T-cell (primary cell): Measurements from ENCODE around the gene ALCAM. TPM values are rescaled to one million over a fixed set of nuclear protein-coding genes. Genes with fewer than 3 reads are reported as not detected.

Experiments used
- ATAC-seq, 4 experiments: fragments of 200-7000 bp in 3 of 4; fragments of 150-1000 bp in 1 of 4; cut with Tn5 transposase; replicated peaks in 1 of 4; 1 replicate in 3 of 4; 2 replicates in 1 of 4; pipeline ENCODE4 v1.10.0; 2021; ENCODE audit warnings: moderate library complexity in 3 of 4, mild to moderate bottlenecking in 2 of 4, moderate number of reproducible peaks in 1 of 4
- CTCF ChIA-PET, 2 donors: fragments of 300-600 bp; sonication (Branson Sonifier 250); formaldehyde crosslinking; loops; one replicate each; lab custom pipeline; 2022; ENCODE audit warnings: antibody characterized with exemption in 2 of 2; lab: Charles Lee
- POLR2A ChIA-PET, 2 donors: fragments of 300-600 bp; sonication (Branson Sonifier 250); formaldehyde crosslinking; loops; one replicate each; lab custom pipeline; 2022; ENCODE audit warnings: antibody characterized with exemption in 2 of 2; lab: Charles Lee
- DNase-seq, 35 experiments: peaks; one replicate each; pipeline versions ENCODE4 v3.0.0 to v3.0.0-alpha.2; 2013 to 2023
- H3K27ac ChIP-seq: one replicate; pipeline ENCODE4 v1.5.1; 2013; ENCODE audit warnings: low read length
- H3K27me3 ChIP-seq, 2 experiments: replicated peaks in 1 of 2; 1 replicate in 1 of 2; 2 replicates in 1 of 2; pipeline versions ENCODE4 v1.6.1 to v1.7.0; 2013; ENCODE audit warnings: low read length in 1 of 2, mixed read lengths in 1 of 2; ENCODE audit not compliant: control insufficient read depth in 2 of 2, insufficient read depth in 2 of 2; ENCODE audit errors: extremely low read depth in 1 of 2
- H3K36me3 ChIP-seq, 2 donors: 1 replicate in 1 of 2; 2 replicates in 1 of 2; pipeline versions ENCODE4 v1.6.1 to v1.7.0; 2013; ENCODE audit warnings: low read length in 1 of 2; ENCODE audit not compliant: control insufficient read depth in 2 of 2, insufficient read depth in 1 of 2; ENCODE audit errors: extremely low read depth in 1 of 2
- H3K4me1 ChIP-seq, 2 experiments: 1 replicate in 1 of 2; 2 replicates in 1 of 2; pipeline versions ENCODE4 v1.6.1 to v1.7.0; 2013; ENCODE audit warnings: low read length in 2 of 2, mixed read lengths in 1 of 2; ENCODE audit not compliant: insufficient read depth in 2 of 2, control insufficient read depth in 1 of 2; ENCODE audit errors: extremely low read depth in 1 of 2
- H3K4me3 ChIP-seq, 2 donors: 1 replicate in 1 of 2; 2 replicates in 1 of 2; pipeline versions ENCODE4 v1.5.1 to v1.7.0; 2013; ENCODE audit warnings: mild to moderate bottlenecking in 2 of 2, low read length in 1 of 2, moderate library complexity in 1 of 2; ENCODE audit not compliant: control insufficient read depth in 1 of 2; ENCODE audit errors: extremely low read depth in 1 of 2
- H3K9me3 ChIP-seq: 2 replicates; pipeline ENCODE4 v1.7.0; 2013
- H3K27ac Mint-ChIP-seq, 2 donors: one replicate each; pipeline ENCODE4 v1.8.0; 2020 to 2021; ENCODE audit warnings: mild to moderate bottlenecking in 2 of 2, mixed read lengths in 2 of 2
- H3K27me3 Mint-ChIP-seq, 2 donors: one replicate each; pipeline ENCODE4 v1.8.0; 2021 to 2022; ENCODE audit warnings: mixed read lengths in 2 of 2
- H3K36me3 Mint-ChIP-seq: one replicate; pipeline ENCODE4 v1.8.0; 2021; ENCODE audit warnings: mixed read lengths
- H3K4me1 Mint-ChIP-seq, 3 donors: one replicate each; pipeline ENCODE4 v1.8.0; 2020 to 2022; ENCODE audit warnings: mixed read lengths in 3 of 3, mild to moderate bottlenecking in 1 of 3
- H3K4me3 Mint-ChIP-seq, 3 donors: one replicate each; pipeline ENCODE4 v1.8.0; 2020 to 2022; ENCODE audit warnings: mild to moderate bottlenecking in 3 of 3, mixed read lengths in 3 of 3, moderate library complexity in 3 of 3
- H3K9me3 Mint-ChIP-seq, 3 donors: one replicate each; pipeline ENCODE4 v1.8.0; 2020 to 2022; ENCODE audit warnings: mixed read lengths in 3 of 3
- WGBS: methylation state at CpG from one replicate; pipeline ENCODE4 v1.1.5; 2013; ENCODE audit warnings: missing lambda C conversion rate; ENCODE audit not compliant: insufficient coverage; 5-methylcytosine and 5-hydroxymethylcytosine counted together
- total RNA-seq, 35 experiments: library from RNA in 6 of 35; stranded (reverse) in 6 of 35; fragments of 120-200 nt in 1 of 35; gene quantifications; one replicate each; pipeline versions ENCODE4 v1.2.1 to v1.2.4 and lab custom pipeline; 2013 to 2026

The ALCAM gene
- total RNA-seq, 5 donors from 2014 or later (not counting 1 experiment from before 2014, with no cell fraction given), result 3.4 to 6.2 (median 4.6) TPM

DNA sequence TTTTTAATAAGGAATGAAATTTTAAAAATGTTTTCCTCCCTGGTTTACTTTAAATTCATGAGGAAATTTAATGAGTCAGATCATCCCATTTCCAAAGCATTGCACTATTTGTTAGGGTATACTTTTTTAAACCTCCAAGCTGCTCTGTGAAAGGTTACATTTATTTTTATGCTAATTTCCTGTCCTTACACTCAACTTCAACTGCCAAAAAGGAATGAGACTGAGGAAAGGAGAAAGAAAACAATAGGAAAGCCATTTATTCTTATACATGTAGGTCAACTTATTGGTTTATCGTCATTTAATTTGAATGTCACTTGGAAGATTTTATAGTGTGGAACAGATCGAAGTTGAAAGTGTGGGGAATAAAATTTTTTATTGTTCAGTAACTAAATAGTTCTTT, 104.1 kb downstream of the ALCAM start:
- H3K27ac ChIP-seq, result no peak overlapping the region
- Mint-ChIP-seq H3K9me3 (no peaks in the 10 kb centered on the region), H3K4me1 (no peaks in the 10 kb centered on the region), H3K4me3 (no peak overlapping the region), H3K27me3 (no peaks in the 10 kb centered on the region), H3K36me3 (no peaks in the 10 kb centered on the region), H3K27ac (no peak overlapping the region)
- CTCF ChIA-PET, result no interaction called here
- no peaks in the 10 kb centered on the region for H3K36me3 ChIP-seq
- POLR2A ChIA-PET, result no interaction called here
- DNase-seq (no peak), ATAC-seq (no peak)
- no peaks in the 10 kb centered on the region for H3K9me3 ChIP-seq
- WGBS, result no CpG with 5 or more reads among the region's 2 CpGs
- H3K4me3 ChIP-seq, result no peak overlapping the region
- H3K4me1 ChIP-seq, result no peaks in the 10 kb centered on the region
- H3K27me3 ChIP-seq, result no peaks in the 10 kb centered on the region

DNA sequence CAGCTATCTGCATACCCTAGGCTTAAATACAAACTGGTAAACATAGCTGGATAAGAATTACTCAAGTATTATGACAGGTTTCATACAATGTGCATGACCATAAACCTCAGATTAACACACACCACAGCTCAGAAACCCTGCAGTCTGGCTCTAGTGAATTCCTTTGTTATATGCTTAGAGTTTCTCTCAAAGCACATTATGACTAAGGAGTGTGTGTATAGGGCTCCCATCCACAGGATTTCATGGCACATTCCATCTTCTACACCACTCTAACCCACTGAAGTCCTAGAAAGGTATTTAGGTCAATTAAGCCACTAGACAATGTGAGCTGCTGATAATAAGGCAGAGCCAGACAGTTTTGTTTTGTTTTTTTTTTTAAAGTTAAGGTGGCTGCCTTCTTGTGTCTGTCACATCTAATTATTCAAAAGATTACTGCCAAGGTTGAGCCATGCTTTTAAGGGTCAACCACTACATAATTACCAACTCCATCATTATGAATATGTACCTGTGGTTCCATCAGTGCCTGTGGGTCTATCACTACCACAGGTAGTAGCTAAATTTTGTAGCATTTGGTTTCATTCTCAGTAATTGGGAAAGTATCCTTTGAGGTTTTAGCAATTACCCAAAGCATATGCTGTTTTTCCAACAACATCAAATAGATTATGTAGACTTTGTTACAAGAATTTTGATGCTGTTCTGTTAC, 107.0 kb downstream of the ALCAM start:
- H3K36me3 Mint-ChIP-seq, result peaks cover 3% of the 10 kb centered on the region
- POLR2A ChIA-PET, result no interaction called here

DNA sequence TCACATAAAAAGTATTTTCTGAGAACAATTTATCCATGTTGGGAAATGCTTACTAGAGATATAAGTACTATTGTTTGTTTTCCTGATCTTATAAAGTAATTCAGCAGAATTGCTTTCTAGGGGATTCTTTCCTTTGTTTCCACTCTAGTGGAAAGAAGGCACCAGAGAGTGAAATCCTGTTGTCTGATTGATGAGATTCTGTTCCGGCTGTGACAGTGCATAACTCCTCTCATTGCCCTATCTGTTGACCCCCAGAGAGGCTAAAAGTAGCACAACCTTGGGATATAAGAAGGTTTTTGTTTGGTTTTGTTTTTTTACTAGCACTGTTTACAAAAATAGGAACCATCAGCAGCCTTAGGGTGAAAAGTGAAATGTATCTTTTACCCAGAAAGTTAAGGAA, 114.1 kb downstream of the ALCAM start:
- CTCF ChIA-PET, result no interaction called here
- WGBS, result no CpG with 5 or more reads among the region's 1 CpG

More for the DNA sequence above, 107.0 kb downstream of the ALCAM start:
- ATAC-seq, result no peak
- Mint-ChIP-seq H3K27ac (no peak overlapping the region), H3K4me1 (no peaks in the 10 kb centered on the region), H3K9me3 (peaks cover 4 to 14% (median 11%) of the 10 kb centered on the region in 3 donors), H3K27me3 (no peaks in the 10 kb centered on the region), H3K4me3 (no peak overlapping the region)
- Histone ChIP-seq H3K27ac (no peak overlapping the region), H3K4me3 (no peak overlapping the region), H3K4me1 (no peaks in the 10 kb centered on the region), H3K36me3 (no peaks in the 10 kb centered on the region), H3K27me3 (no peaks in the 10 kb centered on the region), H3K9me3 (no peaks in the 10 kb centered on the region)
- DNase-seq, result no peak
- CTCF ChIA-PET, result no interaction called here

DNA sequence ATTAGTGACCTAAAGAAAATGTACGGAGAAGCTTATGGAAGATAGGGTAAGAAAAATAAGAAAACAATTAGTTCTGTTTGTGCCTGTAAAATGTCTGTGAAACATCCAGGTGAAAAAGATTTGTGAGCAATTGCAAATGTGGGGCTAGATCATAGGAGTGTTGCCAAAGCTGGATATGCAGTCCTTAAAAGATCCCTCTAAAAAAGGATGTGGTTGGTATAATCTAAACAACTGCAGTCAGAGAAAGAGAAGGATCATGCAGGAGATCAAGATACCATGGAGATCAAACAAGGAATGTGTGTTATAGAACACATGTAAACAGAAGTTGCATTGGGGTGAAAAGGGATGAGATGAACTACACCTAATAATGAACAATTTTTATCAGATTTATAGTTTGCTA, 116.8 kb downstream of the ALCAM start:
- ChIA-PET CTCF (no interaction called here), POLR2A (no interaction called here)
- DNase-seq (no peak), ATAC-seq (no peak)
- Histone ChIP-seq H3K4me1 (no peaks in the 10 kb centered on the region), H3K4me3 (no peak overlapping the region), H3K36me3 (no peaks in the 10 kb centered on the region), H3K9me3 (no peaks in the 10 kb centered on the region), H3K27ac (no peak overlapping the region), H3K27me3 (no peaks in the 10 kb centered on the region)
- no peaks in the 10 kb centered on the region for H3K4me1 Mint-ChIP-seq
- WGBS, result 83% methylated on average over 1 of the region's 1 CpG
- H3K27ac Mint-ChIP-seq, result no peak overlapping the region
- H3K27me3 Mint-ChIP-seq, result no peaks in the 10 kb centered on the region
- H3K9me3 Mint-ChIP-seq, result peaks cover 4 to 10% (median 7%) of the 10 kb centered on the region in 3 donors
- H3K4me3 Mint-ChIP-seq, result no peak overlapping the region
- no peaks in the 10 kb centered on the region for H3K36me3 Mint-ChIP-seq

More for the DNA sequence above, 114.1 kb downstream of the ALCAM start:
- no peak overlapping the region for H3K4me3 Mint-ChIP-seq
- H3K36me3 Mint-ChIP-seq, result peaks cover 3% of the 10 kb centered on the region
- no peak for ATAC-seq
- Histone ChIP-seq H3K27ac (no peak overlapping the region), H3K9me3 (no peaks in the 10 kb centered on the region), H3K4me3 (no peak overlapping the region), H3K36me3 (no peaks in the 10 kb centered on the region), H3K4me1 (no peaks in the 10 kb centered on the region), H3K27me3 (no peaks in the 10 kb centered on the region)
- no peaks in the 10 kb centered on the region for H3K27me3 Mint-ChIP-seq
- H3K27ac Mint-ChIP-seq, result no peak overlapping the region
- no peak for DNase-seq
- POLR2A ChIA-PET, result no interaction called here
- H3K9me3 Mint-ChIP-seq, result peaks cover 4 to 15% (median 14%) of the 10 kb centered on the region in 3 donors
- no peaks in the 10 kb centered on the region for H3K4me1 Mint-ChIP-seq

DNA sequence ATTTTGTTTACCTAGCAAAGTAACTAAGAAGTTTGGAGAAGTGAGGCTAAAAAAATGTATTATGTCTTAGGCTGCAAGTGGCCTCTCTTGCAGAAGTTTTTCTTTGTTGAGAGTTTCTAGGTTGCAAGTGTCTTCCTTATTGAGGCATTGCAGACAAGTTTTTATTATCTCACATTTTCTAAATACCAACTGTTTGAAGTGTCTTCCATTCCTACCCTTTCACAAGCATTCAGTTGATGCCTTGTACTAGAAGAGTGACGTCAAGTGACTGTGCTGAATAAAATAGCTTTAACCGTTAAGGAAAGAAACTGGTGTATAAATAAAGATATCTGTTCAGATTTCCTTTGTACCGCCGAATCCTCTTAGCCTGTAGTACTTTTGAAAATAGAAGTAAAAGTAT, 123.3 kb downstream of the ALCAM start:
- DNase-seq, result no peak
- Histone ChIP-seq H3K36me3 (no peaks in the 10 kb centered on the region), H3K4me3 (no peak overlapping the region), H3K9me3 (no peaks in the 10 kb centered on the region), H3K27ac (no peak overlapping the region), H3K27me3 (no peaks in the 10 kb centered on the region), H3K4me1 (no peaks in the 10 kb centered on the region)
- ChIA-PET CTCF (no interaction called here), POLR2A (no interaction called here)
- Mint-ChIP-seq H3K27me3 (no peaks in the 10 kb centered on the region), H3K4me1 (no peaks in the 10 kb centered on the region), H3K9me3 (peaks cover 0 to 22% (median 13%) of the 10 kb centered on the region in 3 donors), H3K4me3 (no peak overlapping the region), H3K36me3 (peaks cover 15% of the 10 kb centered on the region), H3K27ac (no peak overlapping the region)
- no peak for ATAC-seq
- WGBS, result 100% methylated on average over 1 of the region's 4 CpGs

DNA sequence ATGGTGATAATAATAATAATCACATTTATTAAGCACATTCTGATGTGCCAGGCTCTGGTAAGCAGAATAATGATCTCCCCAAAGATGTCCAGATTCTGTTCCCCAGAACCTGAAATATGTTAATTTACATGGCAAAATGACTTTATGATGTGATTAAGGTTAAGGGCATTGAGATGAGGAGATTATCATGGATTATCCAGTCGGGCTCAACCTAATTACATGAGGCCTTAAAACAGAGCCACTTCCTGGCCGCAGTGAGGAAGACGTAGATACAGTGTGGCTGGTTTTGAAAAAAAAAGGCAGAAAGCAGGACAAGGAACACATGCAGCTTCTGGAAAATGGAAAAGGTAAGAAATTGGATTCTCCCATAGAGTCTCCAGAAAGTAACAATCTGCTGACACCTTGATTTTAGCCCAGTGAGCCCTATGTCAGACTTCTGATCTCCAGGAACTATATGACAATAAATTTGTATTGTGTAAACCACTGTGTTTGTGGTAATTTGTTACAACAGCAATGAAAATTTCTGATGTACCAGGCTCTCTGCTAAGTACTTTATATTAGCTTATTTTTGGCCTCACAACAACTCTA, 126.7 kb downstream of the ALCAM start:
- H3K4me3 ChIP-seq, result no peak overlapping the region
- H3K9me3 ChIP-seq, result no peaks in the 10 kb centered on the region
- H3K27ac ChIP-seq, result no peak overlapping the region
- no peaks in the 10 kb centered on the region for H3K27me3 ChIP-seq
- H3K9me3 Mint-ChIP-seq, result peaks cover 0 to 14% (median 6%) of the 10 kb centered on the region in 3 donors
- H3K4me1 ChIP-seq, result no peaks in the 10 kb centered on the region
- no peaks in the 10 kb centered on the region for H3K36me3 ChIP-seq
- no peak overlapping the region for H3K4me3 Mint-ChIP-seq
- POLR2A ChIA-PET, result no interaction called here
- no peaks in the 10 kb centered on the region for H3K27me3 Mint-ChIP-seq
- DNase-seq (no peak), ATAC-seq (no peak)
- no peak overlapping the region for H3K27ac Mint-ChIP-seq
- 100% methylated on average over 2 of the region's 3 CpGs for WGBS
- no peaks in the 10 kb centered on the region for H3K4me1 Mint-ChIP-seq
- H3K36me3 Mint-ChIP-seq, result peaks cover 15% of the 10 kb centered on the region
- CTCF ChIA-PET, result interaction anchor here in 1 of 2 donors (1.1 kb wide), 1 partner anchor 9 kb away, joined by 3 read pairs; no protein-coding TSS in a partner anchor
